NCI-H526 treated with DMSO at 0.1 percent for 48 hours (cell line): ENCODE results near the gene SLC2A1.
A peak's percentile ranks its signal among the peaks of the same experiment; 100 is the strongest.
"Not testable (repeated sequence)": the region's sequence is repeated elsewhere in the genome, so short reads cannot be mapped to it uniquely, and the experiment has no call there.

ENCODE experiments used
- DNase-seq: peaks from one replicate; lab custom pipeline; 2025; lab: John Stamatoyannopoulos, UW

The SLC2A1 gene

GRCh38 chr1:42929434-42930177 is 29.1 kb downstream of the SLC2A1 start:
- DNase-seq = no peak

GRCh38 chr1:42928859-42929258 is 29.8 kb downstream of the SLC2A1 start:
- DNase-seq = no peak

GRCh38 chr1:42927920-42928505 is 30.7 kb downstream of the SLC2A1 start:
- no peak for DNase-seq

GRCh38 chr1:42927274-42927841 is 31.3 kb downstream of the SLC2A1 start:
- DNase-seq = no peak

- DNase-seq = no peak
Measured at GRCh38 chr1:42926879-42927242, 31.8 kb downstream of the SLC2A1 start.

GRCh38 chr1:42926235-42926878 is 32.3 kb downstream of the SLC2A1 start:
- DNase-seq = no peak

GRCh38 chr1:42924851-42925760 is 33.6 kb downstream of the SLC2A1 start:
- DNase-seq = no peak

GRCh38 chr1:42924082-42924850 is 34.4 kb downstream of the SLC2A1 start:
- DNase-seq = peak; percentile 94

- DNase-seq = no peak
Measured at GRCh38 chr1:42923367-42924081, 35.1 kb downstream of the SLC2A1 start.

GRCh38 chr1:42922687-42923366 is 35.8 kb downstream of the SLC2A1 start:
- DNase-seq = peak; percentile 78

GRCh38 chr1:42921769-42922168 is 36.9 kb downstream of the SLC2A1 start:
- no peak for DNase-seq

GRCh38 chr1:42919651-42920050 is 39.0 kb downstream of the SLC2A1 start:
- DNase-seq = not testable (repeated sequence)

- no peak for DNase-seq
Measured at GRCh38 chr1:42917241-42917495, 41.5 kb downstream of the SLC2A1 start.

- DNase-seq = no peak
Measured at GRCh38 chr1:42915456-42915855, 43.2 kb downstream of the SLC2A1 start.

GRCh38 chr1:42914092-42914627 is 44.5 kb downstream of the SLC2A1 start:
- DNase-seq = no peak

- DNase-seq = peak; percentile 57
Measured at GRCh38 chr1:42913426-42914091, 45.1 kb downstream of the SLC2A1 start.

GRCh38 chr1:42910985-42911384 is 47.7 kb downstream of the SLC2A1 start:
- DNase-seq = no peak

- no peak for DNase-seq
Measured at GRCh38 chr1:42908046-42908445, 50.6 kb downstream of the SLC2A1 start.

- no peak for DNase-seq
Measured at GRCh38 chr1:42904434-42904833, 54.2 kb downstream of the SLC2A1 start.
